MM.1S (cell line): ENCODE data around the gene OR14I1.

Experiments
- DNase-seq: peaks from one replicate; pipeline ENCODE4 v3.0.0-alpha.2; 2015
- H2AFZ ChIP-seq: fragments of 300-600 bp; sonication (generic); 2 replicates; pipeline ENCODE4 v1.6.0; 2016; ENCODE audit warnings: antibody characterized with exemption, low read length
- H3F3A ChIP-seq: fragments of 300-600 bp; sonication (generic); 2 replicates; pipeline ENCODE4 v1.6.1; 2016; ENCODE audit warnings: mild to moderate bottlenecking, antibody characterized with exemption, low read length, moderate library complexity, mixed read lengths; ENCODE audit not compliant: insufficient read depth
- H3K27ac ChIP-seq: fragments of 300-600 bp; sonication (generic); 2 replicates; pipeline ENCODE4 v1.5.1; 2016; ENCODE audit warnings: mild to moderate bottlenecking, low read length
- H3K27me3 ChIP-seq: fragments of 300-600 bp; sonication (generic); replicated peaks from 2 replicates; pipeline ENCODE4 v1.6.0; 2016; ENCODE audit warnings: low read length; ENCODE audit not compliant: insufficient read depth
- H3K36me3 ChIP-seq: fragments of 300-600 bp; sonication (generic); replicated peaks from 2 replicates; pipeline ENCODE4 v1.6.1; 2016; ENCODE audit warnings: mild to moderate bottlenecking, low read length, mixed read lengths; ENCODE audit not compliant: insufficient read depth
- H3K4me1 ChIP-seq: fragments of 300-600 bp; sonication (generic); 2 replicates; pipeline ENCODE4 v1.6.1; 2016; ENCODE audit warnings: low read length, mixed read lengths
- H3K4me2 ChIP-seq: fragments of 300-600 bp; sonication (generic); 2 replicates; pipeline ENCODE4 v1.6.0; 2016; ENCODE audit warnings: low read depth, low read length
- H3K4me3 ChIP-seq: fragments of 300-600 bp; sonication (generic); 2 replicates; pipeline ENCODE4 v1.5.1; 2016; ENCODE audit warnings: low read length, mixed read lengths
- H3K79me2 ChIP-seq: fragments of 300-600 bp; sonication (generic); 2 replicates; pipeline ENCODE4 v1.6.1; 2016; ENCODE audit warnings: mixed run types, low read length, mixed read lengths
- H3K9ac ChIP-seq: fragments of 300-600 bp; sonication (generic); 2 replicates; pipeline ENCODE4 v1.6.1; 2016; ENCODE audit warnings: low read length, mixed read lengths
- H3K9me2 ChIP-seq: fragments of 300-600 bp; sonication (generic); replicated peaks from 2 replicates; pipeline ENCODE4 v1.6.1; 2016; ENCODE audit warnings: mild to moderate bottlenecking, low read length, mixed read lengths; ENCODE audit not compliant: insufficient read depth
- H3K9me3 ChIP-seq: fragments of 300-600 bp; sonication (generic); replicated peaks from 2 replicates; pipeline ENCODE4 v1.6.1; 2016; ENCODE audit warnings: mild to moderate bottlenecking, low read length, mixed read lengths; ENCODE audit not compliant: insufficient read depth
- H4K20me1 ChIP-seq: fragments of 300-600 bp; sonication (generic); 2 replicates; pipeline ENCODE4 v1.6.1; 2016; ENCODE audit warnings: mild to moderate bottlenecking, low read length, moderate library complexity, mixed read lengths; ENCODE audit not compliant: insufficient read depth
- CTCF ChIP-seq: fragments of 300-600 bp; sonication (generic); IDR thresholded peaks from 2 replicates; pipeline ENCODE4 v1.5.1; 2016; ENCODE audit warnings: antibody characterized with exemption, low read length, mixed read lengths
- EZH2 ChIP-seq: fragments of 300-600 bp; sonication (generic); optimal IDR thresholded peaks from 2 replicates; pipeline ENCODE3; 2017; ENCODE audit warnings: low read depth, mild to moderate bottlenecking, antibody characterized with exemption, low read length, mixed read lengths
- EZH2phosphoT487 ChIP-seq: fragments of 300-600 bp; sonication (generic); IDR thresholded peaks from 2 replicates; pipeline ENCODE4 v1.6.1; 2018; ENCODE audit warnings: antibody characterized with exemption, low read length

OR14I1 gene

GRCh38 chr1:248702714-248703113, at the start of gene OR14I1:
OR14I1 (minus strand) TSS chr1:248702766.
- no peak within 1 kb of the TSS for H3K4me2 ChIP-seq
- H3K9ac ChIP-seq: no peak within 1 kb of the TSS
- H3K79me2 ChIP-seq: no peaks in the 10 kb centered on the region
- no peaks in the 10 kb centered on the region for H3K27me3 ChIP-seq
- no peak within 1 kb of the TSS for H2AFZ ChIP-seq
- TF ChIP-seq EZH2phosphoT487: no peak
- no peak for TF ChIP-seq CTCF
- no peak for TF ChIP-seq EZH2
- no peaks in the 10 kb centered on the region for H3K4me1 ChIP-seq
- no peak within 1 kb of the TSS for H3K4me3 ChIP-seq
- no peaks in the 10 kb centered on the region for H3F3A ChIP-seq
- no peaks in the 10 kb centered on the region for H3K36me3 ChIP-seq
- no peak for DNase-seq
- no peak within 1 kb of the TSS for H3K27ac ChIP-seq
- no peaks in the 10 kb centered on the region for H3K9me3 ChIP-seq
- no peaks in the 10 kb centered on the region for H3K9me2 ChIP-seq
- H4K20me1 ChIP-seq: no peaks in the 10 kb centered on the region

- Histone ChIP-seq H3F3A (peaks cover 8% of the 10 kb centered on the region), H3K4me3 (no peak overlapping the region), H4K20me1 (no peaks in the 10 kb centered on the region), H3K79me2 (no peaks in the 10 kb centered on the region), H3K9ac (no peak overlapping the region), H3K27me3 (no peaks in the 10 kb centered on the region), H3K9me2 (no peaks in the 10 kb centered on the region), H3K4me1 (no peaks in the 10 kb centered on the region), H2AFZ (no peak overlapping the region), H3K4me2 (peak overlapping the region; percentile 28; the same call in 1 of the 2 replicates), H3K36me3 (no peaks in the 10 kb centered on the region), H3K9me3 (no peaks in the 10 kb centered on the region), H3K27ac (no peak overlapping the region)
- no peak for DNase-seq
- no peak for TF ChIP-seq CTCF
Observed at GRCh38 chr1:248751635-248752034, 49.1 kb upstream of the OR14I1 start.

- no peak overlapping the region for H3K4me3 ChIP-seq
- no peaks in the 10 kb centered on the region for H3K4me1 ChIP-seq
- H2AFZ ChIP-seq: peak overlapping the region; percentile 28; the same call in 1 of the 2 replicates
- no peak overlapping the region for H3K9ac ChIP-seq
- H3K4me2 ChIP-seq: peak overlapping the region; percentile 28; the same call in 1 of the 2 replicates
- H3K27me3 ChIP-seq: no peaks in the 10 kb centered on the region
- no peak overlapping the region for H3K27ac ChIP-seq
- no peaks in the 10 kb centered on the region for H3K79me2 ChIP-seq
- TF ChIP-seq EZH2phosphoT487: no peak
- no peak for TF ChIP-seq EZH2
- TF ChIP-seq CTCF: no peak
- no peaks in the 10 kb centered on the region for H3K36me3 ChIP-seq
- no peaks in the 10 kb centered on the region for H3K9me2 ChIP-seq
- peaks cover 8% of the 10 kb centered on the region for H3F3A ChIP-seq
- H3K9me3 ChIP-seq: no peaks in the 10 kb centered on the region
- H4K20me1 ChIP-seq: no peaks in the 10 kb centered on the region
- no peak for DNase-seq
Observed at GRCh38 chr1:248751142-248751541, 48.6 kb upstream of the OR14I1 start.
